HG03175 (cell line): Measurements from ENCODE around the gene STOX1.
"Not testable (repeated sequence)": the region's sequence is repeated elsewhere in the genome, so short reads cannot be mapped to it uniquely, and the experiment has no call there.

Experiments
- ATAC-seq: cut with Tn5 transposase; IDR thresholded peaks from one replicate; pipeline ENCODE4 v1.9.1; 2021; ENCODE audit warnings: mild to moderate bottlenecking, moderate library complexity; ENCODE audit not compliant: unreplicated experiment

The STOX1 gene

DNA sequence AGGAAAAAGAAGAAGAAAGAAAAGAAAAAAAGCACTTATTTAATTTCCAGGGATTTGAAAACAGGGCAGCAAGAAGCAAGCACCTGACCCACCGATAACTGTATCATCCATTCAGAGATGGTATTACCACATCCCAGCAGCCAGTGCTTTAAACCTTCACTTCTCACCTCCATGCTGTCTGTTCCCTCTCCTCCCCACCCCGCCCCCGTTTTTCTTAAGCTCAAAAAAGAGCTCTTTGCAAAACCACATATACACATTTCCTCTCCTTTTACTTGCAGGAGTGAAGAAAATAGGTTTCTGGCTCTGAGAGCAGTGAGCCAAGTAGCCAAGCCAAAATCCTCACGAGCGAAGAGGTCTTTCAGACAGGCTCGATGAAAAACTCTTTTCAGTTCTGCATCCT, 2.2 kb downstream of the STOX1 start:
- no peak for ATAC-seq

DNA sequence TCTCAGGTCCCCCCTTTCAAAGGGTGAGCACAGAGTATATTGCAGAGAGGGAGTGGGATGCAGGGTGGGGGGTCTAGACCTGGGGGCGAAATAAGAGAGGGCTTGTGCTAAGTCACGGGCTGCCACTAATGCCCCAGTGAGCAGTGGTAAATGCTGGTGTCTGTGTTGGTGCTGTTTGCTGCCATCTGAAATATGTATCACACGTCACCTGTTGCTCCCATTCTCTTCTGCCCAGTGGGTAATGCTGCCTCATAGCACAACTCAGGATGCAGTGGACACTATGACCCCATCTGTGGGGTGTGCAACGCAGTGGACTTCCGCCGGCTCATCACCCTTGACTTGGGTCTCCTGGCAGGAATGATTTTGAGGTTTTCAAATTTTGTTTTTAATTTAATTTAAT, 2.6 kb downstream of the STOX1 start:
- no peak for ATAC-seq

DNA sequence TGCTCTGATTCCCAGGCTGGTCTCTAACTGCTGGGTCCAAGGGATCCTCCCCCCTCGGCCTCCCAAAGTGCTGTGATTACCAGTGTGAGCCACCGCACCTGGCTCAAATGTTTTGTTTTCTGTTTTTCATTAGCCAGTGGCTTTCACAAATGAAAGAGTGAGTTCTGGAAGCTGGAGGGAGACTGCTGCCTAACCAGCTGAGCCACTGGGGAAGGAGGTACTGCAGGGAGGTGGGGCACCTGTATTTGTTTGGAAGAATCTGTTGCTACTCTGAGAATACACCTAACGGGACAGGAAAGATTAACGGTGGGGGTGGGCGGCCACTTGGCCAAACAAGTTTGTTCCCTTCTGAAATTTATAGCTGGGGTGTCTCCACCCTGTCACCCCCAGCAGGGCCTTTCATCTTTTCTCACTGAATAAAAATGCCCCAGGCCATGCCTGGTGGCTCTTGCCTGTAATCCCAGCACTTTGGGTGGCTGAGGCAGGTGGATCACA, 4.7 kb downstream of the STOX1 start:
- ATAC-seq = no peak

DNA sequence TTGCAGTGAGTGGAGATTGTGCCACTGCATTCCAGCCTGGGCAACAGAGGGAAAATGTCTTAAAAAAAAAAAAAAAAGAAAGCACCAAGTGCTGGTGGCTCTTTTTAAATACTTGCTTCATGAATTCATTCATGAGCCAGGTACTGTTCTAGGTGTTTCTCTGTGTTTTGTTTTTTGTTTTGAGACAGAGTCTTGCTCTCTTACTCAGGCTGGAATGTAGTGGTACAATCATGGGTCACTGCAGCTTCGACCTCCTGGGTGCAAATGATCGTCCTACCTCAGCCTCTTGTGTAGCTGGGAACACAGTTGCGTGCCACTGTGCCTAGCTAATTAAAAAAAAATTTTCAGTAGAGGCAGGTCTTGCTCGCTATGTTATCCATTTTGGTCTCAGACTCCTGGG, 5.3 kb downstream of the STOX1 start:
- ATAC-seq = no peak

DNA sequence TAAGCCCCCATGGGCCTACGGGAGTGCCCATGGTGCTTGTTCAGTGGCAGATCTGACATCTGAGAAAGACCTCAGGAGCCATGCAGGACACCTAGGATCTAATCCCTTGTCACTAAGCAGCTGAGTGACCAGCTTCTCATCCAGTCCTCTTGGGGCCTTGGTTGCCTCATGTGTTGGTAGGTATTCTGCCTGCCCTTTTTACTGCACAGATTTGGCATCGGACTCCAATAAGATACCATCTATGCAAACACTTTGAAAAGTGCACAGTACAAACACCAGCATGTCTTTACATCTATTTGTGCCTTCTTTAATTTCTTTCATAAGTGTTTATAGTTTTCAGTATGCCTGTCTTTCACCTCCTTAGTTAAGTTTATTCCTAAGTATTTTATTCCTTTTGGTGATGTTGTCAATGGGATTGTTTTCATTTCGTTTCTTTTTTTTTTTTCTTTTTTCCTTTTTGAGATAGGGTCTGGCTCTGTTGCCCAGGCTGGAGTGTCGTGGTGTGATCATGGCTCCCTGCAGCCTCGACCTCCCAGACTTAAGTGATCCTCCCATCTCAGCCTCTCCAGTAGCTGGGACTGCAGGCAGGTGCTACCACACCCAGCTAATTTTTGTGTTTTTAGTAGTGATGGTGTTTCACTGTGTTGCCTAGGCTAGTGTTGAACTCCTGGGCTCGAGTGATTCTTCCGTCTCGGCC, 10.4 kb downstream of the STOX1 start:
- no peak for ATAC-seq

DNA sequence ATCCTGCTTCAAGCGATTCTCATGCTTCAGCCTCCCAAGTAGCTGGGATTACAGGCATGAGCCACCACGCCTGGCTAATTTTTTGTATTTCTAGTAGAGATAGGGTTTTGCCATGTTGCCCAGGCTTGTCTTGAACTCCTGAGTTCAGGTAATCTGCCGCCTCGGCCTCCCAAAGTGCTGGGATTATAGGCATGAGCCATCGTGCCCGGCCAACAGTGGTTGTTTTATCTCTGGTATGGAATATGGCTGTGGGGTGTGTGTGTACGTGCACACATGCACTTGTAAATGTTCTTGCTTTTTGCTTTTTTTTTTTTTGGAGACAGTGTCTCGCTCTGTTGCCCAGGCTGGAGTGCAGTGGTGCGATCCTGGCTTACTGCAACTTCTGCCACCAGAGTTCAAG, 13.3 kb downstream of the STOX1 start:
- not testable (repeated sequence) for ATAC-seq

DNA sequence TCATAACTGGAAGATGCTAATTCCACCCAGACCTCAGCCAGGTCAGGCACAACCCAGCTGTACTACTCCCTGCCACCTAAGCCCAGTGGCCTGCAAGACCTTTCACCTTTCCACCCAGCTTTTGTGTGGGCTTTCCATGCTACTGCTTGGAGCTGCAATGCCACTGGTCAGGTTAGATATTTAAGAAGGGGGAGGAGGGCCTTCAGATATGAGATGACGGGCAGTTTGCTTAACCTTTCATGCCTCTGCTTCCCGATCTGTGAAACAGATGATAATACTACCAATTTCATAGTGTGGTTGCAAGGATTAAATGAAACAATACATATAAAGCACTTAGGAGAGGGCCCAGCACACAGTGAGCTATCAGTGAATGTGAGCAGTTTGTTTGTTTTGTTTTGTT, 20.9 kb downstream of the STOX1 start:
- no peak for ATAC-seq

DNA sequence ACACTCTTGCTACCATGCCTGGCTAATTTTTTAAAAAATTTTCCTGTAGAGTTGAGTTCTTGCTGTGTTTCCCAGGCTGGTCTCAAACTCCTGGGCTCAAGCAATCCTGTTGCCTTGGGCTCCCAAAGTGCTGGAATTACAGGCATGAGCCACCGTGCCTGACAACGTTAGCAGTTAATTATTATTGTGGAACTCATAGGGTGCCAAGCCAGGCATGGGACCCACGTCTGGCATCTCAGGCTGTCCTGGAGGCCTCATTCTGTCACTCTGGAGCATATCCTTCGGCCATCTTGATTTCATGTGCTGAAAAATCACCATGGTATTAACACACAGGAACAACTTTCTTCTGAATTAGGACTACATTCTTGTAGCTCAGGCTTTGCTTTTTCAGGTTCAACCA, 21.5 kb downstream of the STOX1 start:
- ATAC-seq = no peak

DNA sequence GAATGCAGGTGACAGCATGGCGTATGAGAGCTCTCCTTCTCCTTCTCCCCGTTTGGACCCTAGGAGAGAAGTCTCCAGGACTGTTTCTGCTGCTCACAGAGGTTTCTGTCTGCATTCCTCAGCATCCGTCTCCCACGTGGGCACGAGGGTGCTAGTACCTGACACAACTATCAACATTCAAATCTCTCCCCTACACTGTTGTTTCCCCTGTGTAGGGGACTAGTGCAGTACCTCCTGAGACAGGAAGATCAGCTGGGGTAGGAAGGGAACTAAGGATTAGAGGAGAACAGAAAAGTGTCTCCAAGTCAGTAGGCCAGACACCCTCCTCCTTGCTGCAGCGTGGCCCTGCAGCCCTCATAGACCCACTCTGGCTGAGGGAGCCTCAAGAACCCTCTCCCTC, 29.0 kb downstream of the STOX1 start:
- no peak for ATAC-seq

DNA sequence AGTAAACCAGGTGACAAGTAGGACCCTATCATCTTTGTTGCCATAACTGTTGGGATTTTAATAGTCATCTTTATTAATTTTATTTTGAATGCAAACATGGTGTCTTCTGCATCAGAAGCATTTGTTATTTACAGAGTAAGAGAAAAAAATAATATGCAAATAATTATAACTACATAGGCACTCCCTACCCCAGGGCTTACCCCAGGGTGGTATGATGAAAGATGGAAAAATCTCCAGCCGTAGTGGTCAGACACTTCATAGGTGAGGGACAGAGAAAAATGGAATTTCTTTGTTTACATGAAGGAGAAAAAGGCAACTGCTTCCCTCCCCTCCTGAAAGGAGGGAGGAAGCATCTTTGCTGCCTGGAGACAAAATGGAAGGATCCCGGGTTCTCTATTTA, 29.7 kb downstream of the STOX1 start:
- ATAC-seq = no peak

DNA sequence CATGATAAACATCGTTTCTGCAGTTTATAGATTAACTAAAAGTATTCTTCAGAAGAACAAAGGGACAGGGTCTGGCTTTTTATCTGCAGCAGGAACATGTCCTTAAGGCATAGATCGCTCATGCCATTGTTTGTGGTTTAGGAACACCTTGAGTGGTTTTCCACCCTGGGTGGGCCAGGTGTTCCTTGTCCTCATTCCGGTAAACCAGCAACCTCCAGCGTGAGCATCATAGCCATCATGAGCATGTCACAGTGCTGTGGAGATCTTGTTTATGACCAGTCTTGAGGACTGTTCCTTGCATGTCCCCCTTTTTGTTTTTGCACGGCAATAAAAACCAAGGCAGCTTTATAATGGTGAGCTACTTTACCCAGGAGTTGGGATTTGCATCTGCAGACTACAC, 33.9 kb downstream of the STOX1 start:
- ATAC-seq = no peak

DNA sequence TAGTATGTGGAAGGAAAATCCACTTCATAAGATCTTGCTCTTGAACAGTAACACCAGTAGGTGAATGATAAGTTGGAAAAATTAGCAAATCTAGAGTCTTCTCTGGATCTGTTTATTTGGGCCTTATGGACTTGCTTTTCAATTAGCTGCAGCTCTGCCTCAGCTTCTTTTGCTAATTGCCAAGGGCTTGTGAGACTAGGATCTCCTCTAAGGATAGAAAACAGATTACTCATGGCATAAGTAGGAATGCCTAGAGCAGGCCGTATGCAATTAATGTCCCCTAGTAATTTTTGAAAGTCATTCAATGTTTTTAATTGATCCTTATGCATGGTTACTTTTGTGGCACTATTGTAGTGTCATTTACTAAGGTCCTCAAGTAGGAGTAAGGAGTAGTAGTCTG, 37.3 kb downstream of the STOX1 start:
- no peak for ATAC-seq

DNA sequence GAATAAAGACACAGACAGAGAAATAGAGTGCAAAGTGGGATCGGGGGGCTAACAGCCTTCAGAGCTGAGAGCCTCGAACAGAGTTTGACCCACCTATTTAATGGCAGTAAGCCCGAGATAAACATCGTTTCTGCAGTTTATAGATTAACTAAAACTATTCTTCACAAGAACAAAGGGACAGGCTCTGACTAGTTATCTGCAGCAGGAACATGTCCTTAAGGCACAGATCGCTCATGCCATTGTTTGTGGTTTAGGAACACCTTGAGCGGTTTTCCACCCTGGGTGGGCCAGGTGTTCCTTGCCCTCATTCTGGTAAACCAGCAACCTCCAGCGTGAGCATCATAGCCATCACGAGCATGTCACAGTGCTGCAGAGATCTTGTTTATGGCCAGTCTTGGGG, 40.8 kb downstream of the STOX1 start:
- not testable (repeated sequence) for ATAC-seq

DNA sequence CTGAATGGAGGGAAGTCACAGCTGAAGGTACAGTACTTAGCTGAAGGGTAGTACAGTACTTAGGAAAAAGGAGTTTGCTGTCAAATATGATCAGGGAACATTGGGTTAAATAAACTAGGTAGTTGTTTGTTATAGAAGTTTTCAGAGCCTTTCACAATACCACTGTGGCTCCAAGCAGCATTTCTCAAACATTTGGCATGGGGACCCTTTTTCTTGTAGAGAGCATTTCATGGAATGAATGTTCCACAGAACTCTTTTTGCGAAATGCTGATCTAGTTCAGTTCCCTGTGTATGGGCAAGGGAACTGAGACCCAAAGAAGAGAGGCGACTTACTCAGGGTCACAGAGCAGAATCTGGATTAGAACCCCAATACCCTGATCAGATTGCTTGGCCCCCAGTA, 42.3 kb downstream of the STOX1 start:
- no peak for ATAC-seq

DNA sequence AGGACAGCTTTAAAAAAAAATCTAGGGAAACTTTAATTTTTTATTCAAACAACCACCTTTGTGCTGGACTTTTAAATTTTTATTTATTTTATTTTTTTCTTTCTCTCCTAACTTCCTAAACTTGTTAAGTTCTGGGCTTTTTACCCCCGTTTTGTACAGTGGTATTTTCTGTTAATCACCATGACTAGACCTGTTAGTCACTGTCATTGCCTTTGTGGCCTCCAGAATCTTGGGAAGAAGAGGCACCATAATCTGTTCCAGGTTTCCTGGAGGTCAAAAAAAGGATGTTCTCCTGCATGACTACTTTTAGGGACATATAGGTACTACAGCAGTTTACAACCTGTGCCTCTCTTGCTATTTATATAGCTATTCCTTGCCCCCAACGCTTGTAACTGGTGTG, 42.7 kb downstream of the STOX1 start:
- ATAC-seq = no peak

DNA sequence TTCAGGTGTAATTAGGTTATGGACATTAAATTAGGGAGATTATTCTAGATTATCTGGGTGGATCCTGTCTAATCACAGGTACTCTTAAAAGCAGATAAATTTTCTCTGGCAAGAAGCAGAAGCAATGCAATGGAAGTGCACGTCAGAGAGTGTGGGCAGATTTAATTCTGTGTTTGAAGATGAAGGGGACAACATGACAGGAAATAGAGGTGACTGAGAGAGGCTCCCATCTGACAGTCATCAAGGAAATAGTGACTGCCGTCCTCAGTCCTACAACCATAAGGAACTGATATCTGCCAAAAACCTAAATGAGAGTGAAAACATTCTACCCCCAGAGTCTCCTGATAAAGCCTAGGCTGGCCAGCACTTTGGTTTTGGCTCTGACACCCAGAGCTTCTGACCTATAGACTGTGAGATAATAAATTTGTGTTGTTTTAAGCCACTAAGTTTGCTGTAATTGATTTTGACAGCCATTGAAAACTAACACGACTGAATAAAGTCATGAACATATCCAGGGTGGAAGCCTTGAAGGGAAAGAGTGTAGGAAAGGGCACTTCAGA, 43.3 kb downstream of the STOX1 start:
- no peak for ATAC-seq

DNA sequence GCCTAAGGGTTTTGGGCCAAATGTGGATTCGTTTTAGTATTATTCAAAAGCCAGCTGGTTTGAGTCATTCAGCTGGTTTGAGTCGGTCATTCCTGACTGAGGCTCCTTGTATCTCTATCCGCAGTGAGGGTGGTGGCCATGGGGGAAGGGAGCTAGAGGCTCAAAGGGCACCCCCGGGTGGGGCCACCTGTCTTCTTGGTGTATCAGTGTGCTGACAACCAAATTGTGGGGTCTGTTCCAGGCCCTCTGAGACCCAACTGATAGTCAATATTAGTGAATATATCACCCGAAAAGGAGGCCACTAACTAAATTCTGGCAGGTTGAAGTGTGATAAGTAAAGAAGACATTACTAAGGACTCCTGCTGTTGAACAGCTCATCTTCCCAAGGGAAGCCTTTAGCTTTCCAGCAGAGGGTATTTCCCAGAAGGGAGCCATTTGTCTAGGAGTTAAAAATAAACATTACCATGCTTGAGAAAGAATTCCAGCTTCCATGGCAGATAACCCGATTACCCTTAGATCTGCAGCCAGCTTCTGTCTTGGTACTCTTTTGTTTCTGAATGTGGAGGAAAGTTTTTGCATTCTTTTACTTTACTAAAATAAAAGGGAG, 43.9 kb downstream of the STOX1 start:
- ATAC-seq = no peak

DNA sequence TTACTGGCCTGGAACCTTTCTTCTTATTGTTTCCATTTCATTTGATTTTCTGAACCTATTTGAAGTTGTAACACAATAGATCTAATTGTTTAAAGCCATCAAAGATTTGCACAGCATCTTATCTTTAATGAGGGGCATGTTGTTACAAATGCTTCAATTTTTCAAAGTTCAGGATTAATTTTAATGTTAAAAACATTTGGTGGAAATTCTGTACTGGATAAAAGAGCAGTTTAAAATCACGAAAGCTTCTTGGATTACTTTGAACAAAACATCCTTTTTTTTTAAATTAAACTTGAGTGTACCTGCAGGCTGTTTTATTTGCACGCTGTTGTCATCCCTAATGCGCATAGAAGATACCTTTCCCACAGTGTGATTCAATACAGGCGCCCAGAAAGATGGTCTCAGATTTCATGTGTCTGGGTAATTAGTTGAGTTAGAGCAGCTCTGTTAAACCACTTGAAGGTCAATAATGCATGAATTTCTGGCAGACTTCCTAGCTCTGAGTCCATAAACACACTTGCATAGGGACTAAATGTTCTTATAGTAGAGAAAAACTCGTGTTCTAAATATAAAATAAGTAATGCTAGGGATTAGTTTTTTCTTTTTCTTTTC, 44.5 kb downstream of the STOX1 start:
- ATAC-seq = no peak

DNA sequence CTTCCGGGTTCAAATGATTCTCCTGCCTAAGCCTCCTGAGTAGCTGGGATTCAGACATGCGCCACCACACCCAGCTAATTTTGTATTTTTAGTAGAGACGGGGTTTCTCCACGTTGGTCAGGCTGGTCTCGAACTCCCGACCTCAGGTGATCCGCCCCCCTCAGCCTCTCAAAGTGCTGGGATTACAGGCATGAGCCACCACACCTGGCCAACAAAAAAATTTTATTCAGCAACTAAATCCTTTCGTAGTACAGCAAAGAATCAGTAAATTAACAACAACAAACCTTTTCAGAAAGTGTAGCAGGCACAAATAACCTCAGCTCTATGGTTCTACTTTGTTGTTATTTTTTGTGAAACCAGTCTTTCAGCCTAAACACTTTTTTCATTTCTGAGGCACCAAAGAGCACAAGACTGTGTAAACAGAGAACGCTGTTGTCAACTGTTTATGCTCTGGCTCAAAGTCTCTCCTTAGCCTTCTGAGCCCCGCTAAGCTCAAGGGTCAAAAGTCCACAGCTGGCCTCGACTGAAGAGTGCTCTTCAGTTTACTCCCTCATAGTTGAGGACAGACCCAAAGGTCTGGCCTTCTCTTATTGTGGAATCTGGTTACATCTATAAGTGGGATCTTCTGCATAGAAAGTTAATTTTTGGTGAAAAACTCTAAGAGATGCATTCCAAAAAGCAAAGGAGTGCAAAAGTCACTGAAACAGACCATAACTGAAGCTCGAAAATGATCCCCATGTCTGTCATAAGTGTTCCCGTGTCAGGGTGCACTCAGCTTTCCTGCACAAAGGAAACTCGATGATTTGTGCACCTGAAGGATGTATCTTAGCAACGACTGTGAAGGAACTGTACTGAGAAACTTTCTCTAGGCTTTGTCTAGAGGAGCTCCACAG, 49.2 kb downstream of the STOX1 start:
- ATAC-seq = no peak

DNA sequence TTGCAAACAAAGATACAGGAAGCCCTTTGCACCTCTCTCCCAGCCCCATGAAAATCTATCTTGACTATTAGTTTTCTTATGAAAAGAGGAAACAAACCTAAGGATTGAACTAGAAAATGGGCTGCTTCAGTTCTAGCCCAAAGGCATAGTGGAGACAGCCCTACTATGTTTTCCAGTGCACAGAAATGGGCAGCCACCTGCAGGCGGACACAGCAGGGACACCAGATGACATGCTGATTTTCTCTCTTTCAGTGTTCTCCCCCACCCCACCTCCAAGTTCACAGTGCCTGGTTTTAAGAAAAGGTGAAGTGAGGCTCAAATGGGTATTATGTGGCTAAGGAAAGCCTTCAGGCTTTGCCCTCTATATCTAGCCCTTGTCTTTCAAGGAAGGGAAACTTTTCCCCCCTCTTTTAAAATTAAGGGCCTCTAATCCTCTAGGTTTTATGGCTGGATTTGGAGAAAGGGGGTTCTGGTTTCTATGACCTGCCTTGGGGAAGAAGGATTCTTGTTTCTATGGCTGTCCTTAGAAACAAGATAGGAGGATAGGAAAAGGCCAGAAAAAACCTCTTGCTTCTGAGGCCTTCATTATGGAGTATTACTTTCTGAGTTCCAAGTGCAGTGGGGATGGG, 50.3 kb downstream of the STOX1 start:
- ATAC-seq = no peak

DNA sequence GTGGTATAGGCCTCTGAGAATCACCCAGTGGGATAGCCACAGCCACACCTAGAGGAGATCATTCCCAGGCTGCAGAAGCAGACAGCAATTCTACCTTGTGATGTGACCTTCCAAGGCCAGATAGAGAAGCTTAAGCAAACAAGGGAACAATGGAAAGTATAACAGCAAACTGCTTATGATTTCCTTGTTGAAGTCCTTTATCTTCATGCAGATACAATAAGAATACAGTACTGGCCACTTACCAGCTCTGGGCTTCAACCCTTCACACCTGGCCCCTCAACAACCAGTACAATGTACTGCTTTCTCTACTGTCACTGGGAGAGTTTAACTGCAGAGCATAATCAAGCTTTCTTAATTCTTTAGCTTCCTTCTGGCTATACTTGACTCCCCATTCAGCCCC, 51.2 kb downstream of the STOX1 start:
- no peak for ATAC-seq
